ENCODE data around the gene DIS3L2. TPM values are rescaled to one million over a fixed set of nuclear protein-coding genes. Genes with fewer than 3 reads are reported as not detected.

The DIS3L2 gene
- total and polyA plus RNA-seq, 2 of the 8 experiments (the other 6 are each of a cell fraction or from before 2014, with no cell fraction given): 11.5 to 21.6 TPM

DNA sequence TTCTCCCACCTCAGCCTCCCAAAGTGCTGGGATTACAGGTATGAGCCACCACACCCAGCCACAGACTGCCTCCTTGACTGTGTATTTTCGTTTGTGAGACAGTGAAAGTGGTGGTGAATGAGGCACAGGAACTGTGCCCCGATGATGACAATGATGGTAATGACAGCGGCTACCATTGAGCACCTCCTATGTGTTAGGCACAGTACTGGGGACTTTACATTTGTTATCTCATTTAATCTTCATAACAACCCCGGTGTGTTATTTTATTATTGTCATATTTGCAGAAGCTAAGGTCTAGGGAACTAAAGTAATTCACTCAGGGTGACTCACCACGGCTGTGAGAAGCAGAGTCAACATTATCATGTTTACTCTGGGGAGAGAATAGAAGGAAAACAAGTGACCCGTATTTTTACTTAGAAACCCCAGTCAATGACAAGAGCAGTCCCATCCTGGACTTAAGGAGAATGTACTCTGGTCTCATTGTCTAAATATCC, 339.4 kb downstream of the DIS3L2 start:
- H3K36me3 ChIP-seq (ENCODE audit: control insufficient read depth in 2 of 4, insufficient read depth in 4 of 4, low read length in 3 of 4): no peaks in the 10 kb centered on the region; a peak in 1 of 8 replicates
- 76% methylated on average over 6 of the region's 6 CpGs; no CpG with 5 or more reads in 1 of the 2 experiments for WGBS, 2 experiments (ENCODE audit: extremely low coverage in 1 of 2, insufficient coverage in 1 of 2, insufficient read length in 1 of 2, insufficient replicate concordance in 2 of 2, low coverage in 1 of 2, low lambda C conversion rate in 2 of 2, missing lambda C conversion rate in 1 of 2)
- H2BK12ac ChIP-seq (ENCODE audit: low read depth, low read length): no peak overlapping the region
- no peak overlapping the region for H4K91ac ChIP-seq (replicated peaks; ENCODE audit: insufficient read length, low read length)
- no peak overlapping the region for H3K4ac ChIP-seq (replicated peaks; ENCODE audit: insufficient read length, low read depth, low read length)
- no peaks in the 10 kb centered on the region for H3K9me3 ChIP-seq (ENCODE audit: insufficient read depth in 2 of 2, low read depth in 1 of 2, low read length in 1 of 2)
- no peaks in the 10 kb centered on the region; the same call in 1 of the 2 replicates for H3K79me1 ChIP-seq (ENCODE audit: low read depth, low read length)
- ChIA-PET CTCF (ENCODE audit: partially characterized antibody) (interaction anchor here (0.6 to 2.6 kb wide), 3 partner anchors 8 to 446 kb away, joined by 3 to 8 read pairs (median 3); no protein-coding TSS in a partner anchor), POLR2A (ENCODE audit: partially characterized antibody) (no interaction called here)
- H3K14ac ChIP-seq (ENCODE audit: insufficient read length): no peak overlapping the region
- no peak overlapping the region for H2BK20ac ChIP-seq (ENCODE audit: low read length)
- no peak overlapping the region for H2BK120ac ChIP-seq (replicated peaks; ENCODE audit: low read depth, low read length)
- no peak overlapping the region for H3K18ac ChIP-seq (ENCODE audit: extremely low read depth, low read length)
- H3K9ac ChIP-seq (replicated peaks in 1 of 4; ENCODE audit: extremely low read depth in 1 of 4, low read depth in 3 of 4, low read length in 3 of 4): no peak overlapping the region
- no peak overlapping the region for H3K4me3 ChIP-seq (ENCODE audit: extremely low read depth in 1 of 4, insufficient read depth in 2 of 4, low read depth in 3 of 4, low read length in 4 of 4)
- no peak overlapping the region for H2BK5ac ChIP-seq (ENCODE audit: low read depth, low read length)
- H4K8ac ChIP-seq (ENCODE audit: extremely low read depth, insufficient read depth, low read length): no peak overlapping the region
- no peaks in the 10 kb centered on the region for H3K4me1 ChIP-seq (replicated peaks in 1 of 4; ENCODE audit: control insufficient read depth in 3 of 4, insufficient read depth in 4 of 4, low read length in 3 of 4)
- H3K23me2 ChIP-seq (ENCODE audit: low read depth, low read length): no peaks in the 10 kb centered on the region
- H3K79me2 ChIP-seq (ENCODE audit: control insufficient read depth in 1 of 2, insufficient read depth in 2 of 2, low read length in 2 of 2): no peaks in the 10 kb centered on the region
- no peak overlapping the region for H3K4me2 ChIP-seq (ENCODE audit: insufficient read depth in 1 of 2, low read depth in 2 of 2, low read length in 2 of 2)
- H4K5ac ChIP-seq (ENCODE audit: insufficient read length, low read depth, low read length): no peak overlapping the region
- H3K27me3 ChIP-seq (replicated peaks in 1 of 4; ENCODE audit: control insufficient read depth in 3 of 4, extremely low read depth in 1 of 4, insufficient read depth in 3 of 4, low read length in 3 of 4): no peaks in the 10 kb centered on the region
- FAIRE-seq (no peak), DNase-seq (ENCODE audit: low read depth in 1 of 2, low spot score in 2 of 2) (no peak)
- no peak overlapping the region for H2AFZ ChIP-seq (ENCODE audit: low read length)
- no peak overlapping the region for H2BK15ac ChIP-seq (ENCODE audit: low read length)
- H3K56ac ChIP-seq (replicated peaks; ENCODE audit: insufficient read length, low read depth, low read length): no peak overlapping the region
- no peak overlapping the region for H3K27ac ChIP-seq (ENCODE audit: low read depth, low read length)
- no peaks in the 10 kb centered on the region for H4K20me1 ChIP-seq (replicated peaks in 1 of 2; ENCODE audit: control insufficient read depth in 1 of 2, insufficient read depth in 2 of 2, low read length in 2 of 2)
- H3K23ac ChIP-seq (ENCODE audit: insufficient read length): no peak overlapping the region
- H2AK5ac ChIP-seq (ENCODE audit: low read depth, low read length): no peak overlapping the region
- TF ChIP-seq RBBP5 (IDR thresholded peaks at IDR 0.05; ENCODE audit: borderline replicate concordance, low read depth, low read length) (no peak), SIX5 (IDR thresholded peaks at IDR 0.05; ENCODE audit: low read depth, low read length) (no peak), HDAC2 (IDR thresholded peaks at IDR 0.05; ENCODE audit: borderline replicate concordance in 1 of 2, low read depth in 2 of 2, low read length in 2 of 2) (no peak)

Data from H1 (cell line).